GM12878 (cell line): Measurements from ENCODE around the gene LHX6. TPM values are rescaled to one million over a fixed set of nuclear protein-coding genes. Genes with fewer than 3 reads are reported as not detected.

ENCODE experiments used
- ATF3 ChIP-seq: IDR thresholded peaks from 2 replicates; pipeline ENCODE4 v1.6.1; 2011; ENCODE audit warnings: low read depth, mild to moderate bottlenecking, low read length, moderate library complexity, borderline replicate concordance; ENCODE audit errors: extremely low read depth
- ATF7 ChIP-seq: fragments of 450-650 bp; IDR thresholded peaks from 2 replicates; pipeline ENCODE4 v1.6.1; 2016; ENCODE audit warnings: low read depth, mild to moderate bottlenecking
- BACH1 ChIP-seq: fragments of 450-650 bp; IDR thresholded peaks from 2 replicates; pipeline ENCODE4 v1.6.1; 2017; ENCODE audit warnings: mild to moderate bottlenecking, borderline replicate concordance
- BHLHE40 ChIP-seq, 2 experiments: fragments of 450-650 bp in 1 of 2; IDR thresholded peaks; 2 replicates each; pipeline ENCODE4 v1.6.1; 2011 to 2017; ENCODE audit warnings: low read depth in 2 of 2, borderline replicate concordance in 1 of 2, improper control_type of control experiment in 1 of 2, low read length in 1 of 2, mild to moderate bottlenecking in 1 of 2
- CEBPB ChIP-seq, 2 experiments: fragments of 150-350 bp in 1 of 2; IDR thresholded peaks; 2 replicates each; pipeline ENCODE4 v1.6.1; 2012 to 2014; ENCODE audit warnings: low read depth in 2 of 2, low read length in 2 of 2, borderline replicate concordance in 1 of 2, inconsistent platforms in 1 of 2
- CREB1 ChIP-seq: IDR thresholded peaks from 2 replicates; pipeline ENCODE4 v1.6.1; 2012; ENCODE audit warnings: low read depth, mild to moderate bottlenecking, inconsistent platforms
- CREM ChIP-seq: IDR thresholded peaks from 2 replicates; pipeline ENCODE4 v1.6.1; 2014; ENCODE audit warnings: antibody characterized with exemption, low read depth
- FOXM1 ChIP-seq: IDR thresholded peaks from 2 replicates; pipeline ENCODE4 v1.6.1; 2012; ENCODE audit warnings: low read depth, mild to moderate bottlenecking, inconsistent platforms, low read length, moderate library complexity
- MAX ChIP-seq: IDR thresholded peaks from 2 replicates; pipeline ENCODE4 v1.6.1; 2012; ENCODE audit warnings: low read depth, low read length, improper control_type of control experiment
- PAX8 ChIP-seq: fragments of 450-650 bp; IDR thresholded peaks from 2 replicates; pipeline ENCODE4 v1.6.1; 2017; ENCODE audit warnings: mild to moderate bottlenecking, moderate library complexity
- RAD51 ChIP-seq: fragments of 450-650 bp; IDR thresholded peaks from 2 replicates; pipeline ENCODE4 v1.6.1; 2016; ENCODE audit warnings: moderate library complexity, mild to moderate bottlenecking, inconsistent platforms
- SMARCA5 ChIP-seq: fragments of 450-650 bp; IDR thresholded peaks from 2 replicates; pipeline ENCODE4 v1.6.1; 2017; ENCODE audit warnings: mild to moderate bottlenecking
- SRF ChIP-seq, 2 experiments: IDR thresholded peaks; 2 replicates each; pipeline ENCODE4 v1.6.1; 2011; ENCODE audit warnings: low read depth in 2 of 2, low read length in 2 of 2, mild to moderate bottlenecking in 1 of 2, moderate library complexity in 1 of 2
- USF2 ChIP-seq: IDR thresholded peaks from 2 replicates; pipeline ENCODE4 v1.6.1; 2011; ENCODE audit warnings: low read depth, low read length, improper control_type of control experiment, borderline replicate concordance
- polyA plus RNA-seq, 11 experiments: library from polyadenylated mRNA; depleted of rRNA in 4 of 11; unstranded in 6 of 11; stranded (reverse) in 5 of 11; fragments of >200 nt; fragmentation: Nextera tagmentation in 4 of 11; fragmentation: Illumina TruSeq in 1 of 11; extraction: Ambion mirVana in 4 of 11; extraction: Trizol in 1 of 11; gene quantifications; 1 replicate in 1 of 11; 2 replicates in 10 of 11; pipeline versions ENCODE4 v1.2.1 to v1.2.3, GENCODE V29; 2011 to 2016; ENCODE audit warnings: inconsistent platforms in 2 of 11, missing spikeins in 2 of 11, low read depth in 1 of 11
- total RNA-seq, 4 experiments: library from RNA; depleted of rRNA in 3 of 4; stranded (reverse); fragments of >200 nt in 3 of 4; fragmentation: Illumina TruSeq in 1 of 4; extraction: Trizol in 1 of 4; gene quantifications; 2 replicates each; pipeline versions ENCODE4 v1.2.1 to v1.2.3, GENCODE V29; 2013 to 2021
- TF ChIP-seq, protein P1 (sequence below), 3 experiments: IDR thresholded peaks in 2 of 3; conservative IDR thresholded peaks in 1 of 3; 2 replicates each; pipeline ENCODE4 v1.5.1; 2011; ENCODE audit warnings: low read depth in 3 of 3, low read length in 3 of 3, mild to moderate bottlenecking in 3 of 3, control low read depth in 2 of 3, moderate library complexity in 2 of 3, inconsistent platforms in 1 of 3, mixed read lengths in 1 of 3; ENCODE audit not compliant: control insufficient read depth in 2 of 3, insufficient read depth in 1 of 3; ENCODE audit errors: extremely low read depth in 1 of 3
- TF ChIP-seq, protein P2 (sequence below): fragments of 450-650 bp; IDR thresholded peaks from 2 replicates; pipeline ENCODE4 v1.6.1; 2017; ENCODE audit warnings: mild to moderate bottlenecking, moderate library complexity

LHX6 gene
- total and polyA plus RNA-seq, 10 of the 15 experiments (the other 5 are each of a cell fraction or from before 2014, with no cell fraction given) = not detected

- TF ChIP-seq SRF (IDR thresholded peaks at IDR 0.05; ENCODE audit: low read depth in 2 of 2, low read length in 2 of 2) = no peak
- peak; percentile 31; the same call in 1 of the 2 replicates for TF ChIP-seq SMARCA5
- peak; percentile 97 for TF ChIP-seq RAD51
- TF ChIP-seq CEBPB (IDR thresholded peaks at IDR 0.05; ENCODE audit: borderline replicate concordance in 1 of 2, low read depth in 2 of 2, low read length in 2 of 2) = no peak
- TF ChIP-seq, protein P1, sequence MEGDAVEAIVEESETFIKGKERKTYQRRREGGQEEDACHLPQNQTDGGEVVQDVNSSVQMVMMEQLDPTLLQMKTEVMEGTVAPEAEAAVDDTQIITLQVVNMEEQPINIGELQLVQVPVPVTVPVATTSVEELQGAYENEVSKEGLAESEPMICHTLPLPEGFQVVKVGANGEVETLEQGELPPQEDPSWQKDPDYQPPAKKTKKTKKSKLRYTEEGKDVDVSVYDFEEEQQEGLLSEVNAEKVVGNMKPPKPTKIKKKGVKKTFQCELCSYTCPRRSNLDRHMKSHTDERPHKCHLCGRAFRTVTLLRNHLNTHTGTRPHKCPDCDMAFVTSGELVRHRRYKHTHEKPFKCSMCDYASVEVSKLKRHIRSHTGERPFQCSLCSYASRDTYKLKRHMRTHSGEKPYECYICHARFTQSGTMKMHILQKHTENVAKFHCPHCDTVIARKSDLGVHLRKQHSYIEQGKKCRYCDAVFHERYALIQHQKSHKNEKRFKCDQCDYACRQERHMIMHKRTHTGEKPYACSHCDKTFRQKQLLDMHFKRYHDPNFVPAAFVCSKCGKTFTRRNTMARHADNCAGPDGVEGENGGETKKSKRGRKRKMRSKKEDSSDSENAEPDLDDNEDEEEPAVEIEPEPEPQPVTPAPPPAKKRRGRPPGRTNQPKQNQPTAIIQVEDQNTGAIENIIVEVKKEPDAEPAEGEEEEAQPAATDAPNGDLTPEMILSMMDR (IDR thresholded peaks at IDR 0.05 in 2 of 3, conservative IDR thresholded peaks at IDR 0.05 in 1 of 3; ENCODE audit: control insufficient read depth in 2 of 3, extremely low read depth in 1 of 3, insufficient read depth in 1 of 3, low read depth in 3 of 3, low read length in 3 of 3) = peak in 2 of 3 experiments; percentile 1 to 3; a peak in 1 of 6 replicates
- 0 out of 2 replicates have a peak, but pooled peaks have one; percentile 59 for TF ChIP-seq PAX8
- TF ChIP-seq CREM = peak; percentile 92
- peak; percentile 83; the same call in 1 of the 2 replicates for TF ChIP-seq ATF3
- 0 out of 2 replicates have a peak, but pooled peaks have one; percentile 17 for TF ChIP-seq BACH1
- TF ChIP-seq CREB1 = peak; percentile 95
- peak; percentile 83 for TF ChIP-seq USF2
- peak; percentile 92 to 95 for TF ChIP-seq BHLHE40 (IDR thresholded peaks at IDR 0.05; ENCODE audit: borderline replicate concordance in 1 of 2, low read depth in 2 of 2, low read length in 1 of 2)
- no peak for TF ChIP-seq ATF7
- TF ChIP-seq FOXM1 = no peak
- peak; percentile 35; the same call in 1 of the 2 replicates for TF ChIP-seq MAX
- TF ChIP-seq, protein P2, sequence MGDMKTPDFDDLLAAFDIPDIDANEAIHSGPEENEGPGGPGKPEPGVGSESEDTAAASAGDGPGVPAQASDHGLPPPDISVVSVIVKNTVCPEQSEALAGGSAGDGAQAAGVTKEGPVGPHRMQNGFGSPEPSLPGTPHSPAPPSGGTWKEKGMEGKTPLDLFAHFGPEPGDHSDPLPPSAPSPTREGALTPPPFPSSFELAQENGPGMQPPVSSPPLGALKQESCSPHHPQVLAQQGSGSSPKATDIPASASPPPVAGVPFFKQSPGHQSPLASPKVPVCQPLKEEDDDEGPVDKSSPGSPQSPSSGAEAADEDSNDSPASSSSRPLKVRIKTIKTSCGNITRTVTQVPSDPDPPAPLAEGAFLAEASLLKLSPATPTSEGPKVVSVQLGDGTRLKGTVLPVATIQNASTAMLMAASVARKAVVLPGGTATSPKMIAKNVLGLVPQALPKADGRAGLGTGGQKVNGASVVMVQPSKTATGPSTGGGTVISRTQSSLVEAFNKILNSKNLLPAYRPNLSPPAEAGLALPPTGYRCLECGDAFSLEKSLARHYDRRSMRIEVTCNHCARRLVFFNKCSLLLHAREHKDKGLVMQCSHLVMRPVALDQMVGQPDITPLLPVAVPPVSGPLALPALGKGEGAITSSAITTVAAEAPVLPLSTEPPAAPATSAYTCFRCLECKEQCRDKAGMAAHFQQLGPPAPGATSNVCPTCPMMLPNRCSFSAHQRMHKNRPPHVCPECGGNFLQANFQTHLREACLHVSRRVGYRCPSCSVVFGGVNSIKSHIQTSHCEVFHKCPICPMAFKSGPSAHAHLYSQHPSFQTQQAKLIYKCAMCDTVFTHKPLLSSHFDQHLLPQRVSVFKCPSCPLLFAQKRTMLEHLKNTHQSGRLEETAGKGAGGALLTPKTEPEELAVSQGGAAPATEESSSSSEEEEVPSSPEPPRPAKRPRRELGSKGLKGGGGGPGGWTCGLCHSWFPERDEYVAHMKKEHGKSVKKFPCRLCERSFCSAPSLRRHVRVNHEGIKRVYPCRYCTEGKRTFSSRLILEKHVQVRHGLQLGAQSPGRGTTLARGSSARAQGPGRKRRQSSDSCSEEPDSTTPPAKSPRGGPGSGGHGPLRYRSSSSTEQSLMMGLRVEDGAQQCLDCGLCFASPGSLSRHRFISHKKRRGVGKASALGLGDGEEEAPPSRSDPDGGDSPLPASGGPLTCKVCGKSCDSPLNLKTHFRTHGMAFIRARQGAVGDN = peak; percentile 9; the same call in 1 of the 2 replicates
- TF ChIP-seq, all 136 proteins: peak for 20
Measured at GRCh38 chr9:122265149-122265915, 36.6 kb upstream of the LHX6 start (continued).
